Lung (tissue), 16 donors: ENCODE data around the gene ZNF687. TPM values are rescaled to one million over a fixed set of nuclear protein-coding genes. Genes with fewer than 3 reads are reported as not detected.

Experiments used
- ATAC-seq: fragments of 200-7000 bp; cut with Tn5 transposase; one replicate; pipeline ENCODE4 v1.9.1; 2020; ENCODE audit warnings: moderate number of reproducible peaks; ENCODE audit not compliant: insufficient read depth, low FRiP score
- DNase-seq, 3 donors: peaks; one replicate each; pipeline ENCODE4 v3.0.0-alpha.2; 2013 to 2017
- H3K27ac ChIP-seq, 2 donors: one replicate each; pipeline ENCODE4 v1.5.1; 2013; ENCODE audit warnings: mild to moderate bottlenecking in 2 of 2, moderate library complexity in 2 of 2, control low read depth in 1 of 2, inconsistent platforms in 1 of 2, low read depth in 1 of 2, low read length in 1 of 2
- H3K27me3 ChIP-seq, 3 donors: one replicate each; pipeline ENCODE4 v1.5.1; 2013; ENCODE audit warnings: low read length in 2 of 3; ENCODE audit not compliant: control insufficient read depth in 3 of 3, insufficient read depth in 3 of 3
- H3K36me3 ChIP-seq, 4 donors: one replicate each; pipeline ENCODE4 v1.5.1; 2013; ENCODE audit warnings: low read length in 4 of 4, mild to moderate bottlenecking in 1 of 4, moderate library complexity in 1 of 4; ENCODE audit not compliant: control insufficient read depth in 4 of 4, insufficient read depth in 4 of 4
- H3K4me1 ChIP-seq, 5 donors: one replicate each; pipeline ENCODE4 v1.5.1; 2013; ENCODE audit warnings: low read length in 5 of 5, mild to moderate bottlenecking in 2 of 5, moderate library complexity in 1 of 5; ENCODE audit not compliant: control insufficient read depth in 5 of 5, insufficient read depth in 5 of 5
- H3K4me3 ChIP-seq: one replicate; pipeline ENCODE4 v1.5.1; 2013; ENCODE audit warnings: mild to moderate bottlenecking, control low read depth, moderate library complexity
- H3K9ac ChIP-seq, 2 donors: one replicate each; pipeline ENCODE4 v1.5.1; 2013; ENCODE audit warnings: low read length in 2 of 2, control low read depth in 1 of 2; ENCODE audit not compliant: insufficient read depth in 1 of 2
- H3K9me3 ChIP-seq, 4 donors: one replicate each; pipeline ENCODE4 v1.5.1; 2013; ENCODE audit warnings: low read length in 3 of 4, mild to moderate bottlenecking in 1 of 4, moderate library complexity in 1 of 4; ENCODE audit not compliant: control insufficient read depth in 4 of 4, insufficient read depth in 3 of 4
- WGBS, 2 donors: extraction: QIAGEN DNeasy Blood & Tissue Kit; methylation state at CpG; one replicate each; pipeline ENCODE4 v1.1.7; 2013; 5-methylcytosine and 5-hydroxymethylcytosine counted together
- long read RNA-seq, 5 donors: transcript quantifications; one replicate each; lab custom pipeline, GENCODE V29; 2026
- polyA plus RNA-seq, 2 donors: library from polyadenylated mRNA; stranded (reverse); fragments of 200-250 nt; gene quantifications; one replicate each; pipeline ENCODE4 v1.2.1, GENCODE V29; 2013
- total RNA-seq, 2 donors: library from RNA; depleted of rRNA in 1 of 2; stranded (reverse); fragments of >200 nt in 1 of 2; gene quantifications; one replicate each; pipeline ENCODE4 v1.2.1, GENCODE V29; 2014 to 2021
- TF ChIP-seq, protein P1 (sequence below): IDR thresholded peaks from 2 replicates; pipeline ENCODE4 v1.5.1; 2012; ENCODE audit warnings: mild to moderate bottlenecking; ENCODE audit errors: control extremely low read depth, extremely low read depth
- donor health status: control.
- donor health status: control.
- donor health status: Bipolar disorder and iron deficiency.
- donor health status: healthy.
- donor health status: DM: yes; HTN: yes; CAD: no.

The ZNF687 gene, protein sequence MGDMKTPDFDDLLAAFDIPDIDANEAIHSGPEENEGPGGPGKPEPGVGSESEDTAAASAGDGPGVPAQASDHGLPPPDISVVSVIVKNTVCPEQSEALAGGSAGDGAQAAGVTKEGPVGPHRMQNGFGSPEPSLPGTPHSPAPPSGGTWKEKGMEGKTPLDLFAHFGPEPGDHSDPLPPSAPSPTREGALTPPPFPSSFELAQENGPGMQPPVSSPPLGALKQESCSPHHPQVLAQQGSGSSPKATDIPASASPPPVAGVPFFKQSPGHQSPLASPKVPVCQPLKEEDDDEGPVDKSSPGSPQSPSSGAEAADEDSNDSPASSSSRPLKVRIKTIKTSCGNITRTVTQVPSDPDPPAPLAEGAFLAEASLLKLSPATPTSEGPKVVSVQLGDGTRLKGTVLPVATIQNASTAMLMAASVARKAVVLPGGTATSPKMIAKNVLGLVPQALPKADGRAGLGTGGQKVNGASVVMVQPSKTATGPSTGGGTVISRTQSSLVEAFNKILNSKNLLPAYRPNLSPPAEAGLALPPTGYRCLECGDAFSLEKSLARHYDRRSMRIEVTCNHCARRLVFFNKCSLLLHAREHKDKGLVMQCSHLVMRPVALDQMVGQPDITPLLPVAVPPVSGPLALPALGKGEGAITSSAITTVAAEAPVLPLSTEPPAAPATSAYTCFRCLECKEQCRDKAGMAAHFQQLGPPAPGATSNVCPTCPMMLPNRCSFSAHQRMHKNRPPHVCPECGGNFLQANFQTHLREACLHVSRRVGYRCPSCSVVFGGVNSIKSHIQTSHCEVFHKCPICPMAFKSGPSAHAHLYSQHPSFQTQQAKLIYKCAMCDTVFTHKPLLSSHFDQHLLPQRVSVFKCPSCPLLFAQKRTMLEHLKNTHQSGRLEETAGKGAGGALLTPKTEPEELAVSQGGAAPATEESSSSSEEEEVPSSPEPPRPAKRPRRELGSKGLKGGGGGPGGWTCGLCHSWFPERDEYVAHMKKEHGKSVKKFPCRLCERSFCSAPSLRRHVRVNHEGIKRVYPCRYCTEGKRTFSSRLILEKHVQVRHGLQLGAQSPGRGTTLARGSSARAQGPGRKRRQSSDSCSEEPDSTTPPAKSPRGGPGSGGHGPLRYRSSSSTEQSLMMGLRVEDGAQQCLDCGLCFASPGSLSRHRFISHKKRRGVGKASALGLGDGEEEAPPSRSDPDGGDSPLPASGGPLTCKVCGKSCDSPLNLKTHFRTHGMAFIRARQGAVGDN
- total RNA-seq = 10 to 100 TPM; 14.0 to 31.2 TPM
- 10 to 100 TPM in 1 of 2 donors, 1 to 10 TPM in 1; 9.6 to 13.7 TPM for polyA plus RNA-seq
- long read RNA-seq, donor 1, partial matches to known transcripts = 12 of 15 reads
- long read RNA-seq, donor 1, other reads (novel, unspliced or antisense) = 0 of 15 reads
- long read RNA-seq, donor 2, partial matches to known transcripts = 0 of 1 reads
- long read RNA-seq, donor 2, other reads (novel, unspliced or antisense) = 0 of 1 reads
- long read RNA-seq, donor 3, partial matches to known transcripts = 11 of 15 reads
- long read RNA-seq, donor 3, other reads (novel, unspliced or antisense) = 0 of 15 reads
- long read RNA-seq, donor 4, partial matches to known transcripts = 0 of 1 reads
- long read RNA-seq, donor 4, other reads (novel, unspliced or antisense) = 0 of 1 reads
- long read RNA-seq, donor 5, transcript ZNF687-207 (3 exons, 840 nt) = major isoform, 8 of 38 reads
- long read RNA-seq, donor 5, partial matches to known transcripts = 30 of 38 reads
- long read RNA-seq, donor 5, other reads (novel, unspliced or antisense) = 0 of 38 reads

DNA sequence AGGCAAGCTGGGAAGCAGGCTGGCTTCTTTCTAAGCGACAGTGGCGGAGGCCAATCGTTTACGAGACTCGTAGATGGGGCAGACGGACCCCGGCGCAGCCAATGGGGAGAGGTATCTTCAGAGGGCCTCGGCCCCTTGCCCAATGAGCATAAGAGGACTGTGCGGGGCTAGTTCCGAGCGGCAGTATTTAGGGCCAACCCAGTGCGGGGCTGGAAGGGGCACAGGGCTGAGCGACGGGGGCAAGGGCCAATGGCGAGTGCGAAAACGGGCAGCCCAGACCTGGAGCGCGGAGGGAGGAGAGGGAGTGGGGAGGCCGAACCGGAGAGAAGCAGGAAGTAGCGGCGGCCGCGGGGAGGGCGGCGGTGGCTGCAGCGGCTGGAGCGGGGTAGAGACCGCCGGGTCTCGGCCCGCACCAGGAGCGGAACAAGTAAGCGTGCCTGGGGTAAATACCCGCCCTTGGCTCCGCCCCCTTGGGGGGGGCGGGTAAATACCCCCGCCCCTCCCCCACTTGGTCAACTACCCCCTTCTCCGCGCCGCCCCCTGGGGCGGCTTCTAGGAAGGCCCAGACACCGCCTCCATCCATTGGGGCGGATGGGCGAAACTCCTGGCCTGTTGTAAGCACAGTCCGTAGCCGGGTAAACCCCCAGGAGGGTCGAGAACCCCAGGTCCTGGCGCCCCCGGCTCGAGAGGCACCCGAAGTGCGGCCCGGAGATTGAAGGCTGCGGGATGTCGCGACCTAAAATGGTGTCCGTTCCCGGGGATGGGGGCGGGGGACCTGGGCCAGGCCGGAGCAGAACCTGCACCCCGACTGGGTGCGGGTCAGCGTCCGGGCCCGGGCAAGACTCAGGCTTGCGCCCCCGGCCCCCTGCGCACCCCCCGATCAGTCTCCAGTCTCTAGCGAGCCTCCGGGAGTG is at the start of gene ZNF687:
Gene ZNF687, plus strand, starts transcription at position 331 of the 914 bp plus-strand sequence. CDS start 3,993 bp downstream, outside the sequence.
- ATAC-seq (peak; percentile 91), DNase-seq (peak; percentile 100)
- H3K4me3 ChIP-seq = peak within 1 kb of the TSS; percentile 61
- peak within 1 kb of the TSS; percentile 97 to 99 for H3K9ac ChIP-seq
- H3K27me3 ChIP-seq = peaks cover 0 to under 1% (median 0%) of the 10 kb centered on the region in 3 donors
- whole genome bisulfite sequencing, 2 donors = 0 to 1% methylated on average over 58 to 74 of the region's 74 CpGs
- peaks cover 0 to 15% (median 8%) of the 10 kb centered on the region in 5 donors for H3K4me1 ChIP-seq
- peak within 1 kb of the TSS; percentile 97 to 98 for H3K27ac ChIP-seq
- TF ChIP-seq, protein P1, sequence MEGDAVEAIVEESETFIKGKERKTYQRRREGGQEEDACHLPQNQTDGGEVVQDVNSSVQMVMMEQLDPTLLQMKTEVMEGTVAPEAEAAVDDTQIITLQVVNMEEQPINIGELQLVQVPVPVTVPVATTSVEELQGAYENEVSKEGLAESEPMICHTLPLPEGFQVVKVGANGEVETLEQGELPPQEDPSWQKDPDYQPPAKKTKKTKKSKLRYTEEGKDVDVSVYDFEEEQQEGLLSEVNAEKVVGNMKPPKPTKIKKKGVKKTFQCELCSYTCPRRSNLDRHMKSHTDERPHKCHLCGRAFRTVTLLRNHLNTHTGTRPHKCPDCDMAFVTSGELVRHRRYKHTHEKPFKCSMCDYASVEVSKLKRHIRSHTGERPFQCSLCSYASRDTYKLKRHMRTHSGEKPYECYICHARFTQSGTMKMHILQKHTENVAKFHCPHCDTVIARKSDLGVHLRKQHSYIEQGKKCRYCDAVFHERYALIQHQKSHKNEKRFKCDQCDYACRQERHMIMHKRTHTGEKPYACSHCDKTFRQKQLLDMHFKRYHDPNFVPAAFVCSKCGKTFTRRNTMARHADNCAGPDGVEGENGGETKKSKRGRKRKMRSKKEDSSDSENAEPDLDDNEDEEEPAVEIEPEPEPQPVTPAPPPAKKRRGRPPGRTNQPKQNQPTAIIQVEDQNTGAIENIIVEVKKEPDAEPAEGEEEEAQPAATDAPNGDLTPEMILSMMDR = no peak
- H3K36me3 ChIP-seq = peaks cover 4 to 16% (median 11%) of the 10 kb centered on the region in 4 donors
- H3K9me3 ChIP-seq = no peaks in the 10 kb centered on the region

DNA sequence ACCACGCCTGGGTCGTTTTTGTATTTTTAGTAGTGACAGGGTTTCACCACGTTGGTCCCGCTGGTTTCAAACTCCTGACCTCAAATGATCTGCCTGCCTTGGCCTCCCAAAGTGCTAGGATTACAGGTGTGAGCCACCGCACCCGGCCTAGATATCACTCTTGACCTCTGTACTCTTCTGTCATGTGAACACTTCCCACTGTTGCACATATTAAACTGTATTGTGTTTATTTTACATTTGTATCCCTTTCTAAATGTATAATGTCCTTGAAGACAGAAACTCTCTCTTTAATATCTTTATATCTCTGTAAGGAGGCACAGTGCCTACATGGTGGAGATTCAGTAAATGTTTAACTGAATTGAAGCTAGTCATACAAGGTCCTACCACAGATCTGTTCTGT is 46.9 kb upstream of the ZNF687 start:
- 88 to 97% methylated on average over 6 of the region's 6 CpGs for WGBS, 2 donors

More for the DNA sequence above, 46.9 kb upstream of the ZNF687 start:
- H3K9ac ChIP-seq = no peak overlapping the region
- H3K27me3 ChIP-seq = no peaks in the 10 kb centered on the region
- TF ChIP-seq, protein P1 = no peak
- H3K9me3 ChIP-seq = no peaks in the 10 kb centered on the region
- no peaks in the 10 kb centered on the region for H3K4me1 ChIP-seq
- H3K36me3 ChIP-seq = peaks cover 51 to 69% (median 63%) of the 10 kb centered on the region in 4 donors
- no peak for DNase-seq
- no peak overlapping the region for H3K4me3 ChIP-seq
- H3K27ac ChIP-seq = no peak overlapping the region
- ATAC-seq = no peak
